ENCODE data around the gene ATG9A.
"Not testable (repeated sequence)": the region's sequence is repeated elsewhere in the genome, so short reads cannot be mapped to it uniquely, and the experiment has no call there.

GRCh38 chr2:219200502-219201326 is 28.7 kb downstream of the ATG9A start:
- TF ChIP-seq CTCF, POLR2A (IDR thresholded peaks at IDR 0.05): not testable (repeated sequence)
